ENCODE measurements around the gene POLR3K.

Gene POLR3K

DNA sequence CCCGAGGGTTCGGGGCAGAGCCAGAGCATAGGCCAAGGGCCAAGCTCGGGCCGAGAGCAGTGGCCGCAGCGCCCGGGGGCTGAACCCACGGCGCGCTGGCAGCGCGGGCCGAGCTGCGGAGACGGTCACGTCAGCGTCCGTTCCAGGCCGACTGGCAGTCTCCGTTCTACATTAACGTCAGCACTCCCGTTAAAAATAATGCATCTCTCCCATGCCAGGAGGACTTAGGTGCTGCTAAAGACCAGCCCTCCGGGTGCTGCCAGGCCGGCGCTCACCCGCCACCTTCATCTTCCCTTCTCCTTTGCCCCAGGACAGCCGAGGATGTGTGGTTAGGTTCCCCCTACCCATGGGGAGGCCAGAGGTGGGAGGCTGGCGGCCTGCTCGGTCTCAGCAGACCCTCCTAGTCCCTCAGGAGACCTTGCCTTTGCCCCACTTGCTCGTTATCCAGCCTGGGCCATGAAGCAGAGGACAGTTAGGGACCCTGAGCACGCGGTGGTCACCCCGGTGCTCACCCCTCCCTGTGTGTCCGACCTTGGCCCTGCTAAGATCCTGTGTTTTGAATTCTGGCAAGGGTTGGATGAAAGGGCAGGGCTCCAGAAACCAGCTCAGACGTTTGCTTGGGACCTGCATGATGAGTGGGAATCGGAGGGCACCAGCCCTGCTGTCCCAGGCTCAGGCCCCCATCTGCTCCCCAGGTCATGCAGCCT, 25.2 kb upstream of the POLR3K start:
- no peak for DNase-seq

GRCh38 chr16:77807-78443, 24.5 kb upstream of the POLR3K start, which contains the start of gene MPG:
Gene MPG (plus strand): TSS chr16:78225. CDS start chr16:78310, 85 bp downstream.
- peak; percentile 10 for DNase-seq

DNA sequence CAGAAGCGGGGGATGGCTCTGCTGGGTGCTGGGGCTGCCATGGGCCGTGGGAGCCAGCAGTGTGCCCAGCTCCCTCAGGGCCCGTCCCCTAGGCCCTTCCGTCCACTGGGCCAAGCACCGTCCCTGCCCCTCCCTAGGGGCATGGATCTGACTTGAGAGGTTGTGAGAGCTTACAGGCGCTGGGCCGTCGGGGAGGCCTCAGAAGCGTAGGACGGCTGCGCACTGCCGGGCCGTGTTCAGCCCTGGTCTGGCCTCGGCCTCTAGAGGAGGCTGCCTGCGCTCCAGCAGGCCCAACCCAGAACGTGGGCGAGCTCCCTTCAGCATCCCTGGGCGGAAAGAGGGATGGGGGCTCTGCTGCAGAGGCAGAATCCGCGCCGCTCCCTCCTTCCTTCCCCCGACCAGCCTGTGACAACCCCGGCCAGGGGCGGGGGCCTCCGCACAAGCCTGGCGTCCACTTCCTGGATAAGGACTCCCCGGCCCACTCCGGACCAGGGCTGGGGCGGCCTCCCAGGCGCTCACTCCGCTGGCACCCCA, 23.9 kb upstream of the POLR3K start:
- no peak for DNase-seq

- DNase-seq = no peak
Measured at GRCh38 chr16:76535-77272, 23.3 kb upstream of the POLR3K start.

- no peak for DNase-seq
Measured at GRCh38 chr16:75580-76501, 22.4 kb upstream of the POLR3K start.

- no peak for DNase-seq
Measured at GRCh38 chr16:74747-75334, 21.4 kb upstream of the POLR3K start.

- DNase-seq = no peak
Measured at GRCh38 chr16:74051-74746, 20.8 kb upstream of the POLR3K start.

DNA sequence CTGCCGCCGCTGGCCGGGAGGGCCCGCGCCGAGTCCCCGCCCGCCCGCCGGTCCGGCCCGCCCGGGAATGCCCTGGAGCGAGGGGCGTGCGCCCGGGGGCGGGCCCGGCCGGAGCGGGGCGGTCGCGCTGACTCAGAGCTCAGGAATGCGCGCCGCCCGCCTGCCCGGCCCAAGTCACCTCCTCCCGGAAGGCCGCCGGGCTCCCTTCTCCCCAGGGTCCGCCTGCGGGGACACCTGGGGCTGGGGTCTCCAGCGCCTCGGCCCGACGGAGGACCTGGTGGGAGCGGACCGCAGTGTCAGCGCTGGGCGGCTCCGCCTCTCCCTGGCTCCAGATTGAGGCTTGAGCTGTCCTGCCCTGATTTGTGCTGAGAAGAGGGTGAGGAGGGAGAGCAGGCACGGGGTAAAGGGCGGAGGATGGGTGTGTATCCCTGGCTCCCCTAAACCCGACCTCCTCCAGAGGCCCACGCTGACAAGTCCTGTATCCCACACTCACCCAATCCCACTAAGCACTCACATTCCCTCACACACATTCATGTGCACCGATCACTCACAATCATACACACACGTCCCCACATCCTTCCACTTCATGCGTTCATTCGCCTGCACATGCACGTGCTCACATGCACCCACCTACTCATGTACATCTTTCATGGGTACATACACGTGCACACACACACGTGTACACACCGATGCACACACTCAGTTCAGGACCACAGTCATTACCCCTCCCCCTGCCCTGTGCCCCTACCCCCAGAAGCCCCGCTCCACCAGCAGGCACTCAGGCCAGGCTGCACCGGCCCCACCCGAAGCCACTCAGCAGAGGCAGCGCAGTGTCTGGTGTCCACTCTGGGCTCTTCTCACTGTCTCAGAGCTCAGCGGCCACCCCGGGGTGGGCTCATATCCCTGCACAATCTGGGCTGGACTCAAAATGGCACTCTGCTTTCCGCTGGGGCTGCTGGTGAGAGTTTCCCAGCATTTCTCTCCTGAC, 19.4 kb upstream of the POLR3K start, which contains the start of gene RHBDF1:
Gene RHBDF1, minus strand, starts transcription at position 71 of the 988 bp plus-strand sequence. CDS start 7,616 bp downstream, outside the sequence.
- no peak for DNase-seq

GRCh38 chr16:71540-72401, 18.4 kb upstream of the POLR3K start:
- DNase-seq = peak; percentile 25

DNA sequence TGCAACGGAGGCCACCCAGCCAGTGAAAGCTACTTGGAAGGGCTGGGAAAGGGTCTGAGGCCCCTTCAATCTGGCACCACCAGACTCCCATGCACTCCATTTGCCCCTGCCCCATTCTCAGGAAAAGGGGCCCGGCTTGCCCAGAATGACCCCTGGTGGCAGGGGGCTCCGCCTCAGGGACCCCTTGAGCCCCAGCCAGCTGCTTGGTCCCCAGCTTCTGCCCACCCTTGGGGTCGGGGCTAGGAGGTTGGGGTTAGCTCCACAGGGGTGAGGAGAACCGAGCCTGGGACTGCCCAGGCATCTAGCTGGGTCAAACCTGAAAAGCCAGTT, 17.8 kb upstream of the POLR3K start:
- no peak for DNase-seq

GRCh38 chr16:69181-69580, 15.8 kb upstream of the POLR3K start:
- no peak for DNase-seq

DNA sequence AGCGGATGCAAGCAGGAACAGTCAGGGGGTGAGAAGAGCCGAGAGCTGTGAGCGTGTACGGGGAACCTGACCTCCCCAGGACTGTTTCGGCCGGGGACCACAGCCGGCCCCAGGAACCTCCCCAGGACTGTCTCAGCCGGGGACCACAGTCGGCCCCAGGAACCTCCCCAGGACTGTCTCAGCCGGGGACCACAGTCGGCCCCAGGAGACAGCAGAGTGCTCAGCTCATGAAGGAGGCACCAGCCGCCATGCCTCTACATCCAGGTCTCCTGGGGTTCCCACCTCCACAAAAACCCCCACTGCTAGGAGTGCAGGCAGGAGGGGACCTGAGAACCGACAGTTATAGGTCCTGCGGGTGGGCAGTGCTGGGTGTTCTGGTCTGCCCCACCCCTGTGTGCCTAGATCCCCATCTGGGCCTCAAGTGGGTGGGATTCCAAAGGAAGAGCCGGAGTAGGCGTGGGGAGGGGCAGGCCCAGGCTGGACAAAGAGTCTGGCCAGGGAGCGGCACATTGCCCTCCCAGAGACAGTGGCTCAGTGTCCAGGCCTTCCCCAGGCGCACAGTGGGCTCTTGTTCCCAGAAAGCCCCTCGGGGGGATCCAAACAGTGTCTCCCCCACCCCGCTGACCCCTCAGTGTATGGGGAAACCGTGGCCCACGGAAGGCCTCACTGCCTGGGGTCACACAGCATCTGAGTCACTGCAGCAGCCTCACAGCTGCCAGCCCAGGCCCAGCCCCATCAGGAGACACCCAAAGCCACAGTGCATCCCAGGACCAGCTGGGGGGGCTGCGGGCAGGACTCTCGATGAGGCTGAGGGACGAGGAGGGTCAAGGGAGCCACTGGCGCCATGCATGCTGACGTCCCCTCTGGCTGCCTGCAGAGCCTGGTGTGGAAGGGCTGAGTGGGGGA, 14.7 kb upstream of the POLR3K start:
- no peak for DNase-seq

- DNase-seq = no peak
Measured at GRCh38 chr16:67183-67791, 13.9 kb upstream of the POLR3K start.

DNA sequence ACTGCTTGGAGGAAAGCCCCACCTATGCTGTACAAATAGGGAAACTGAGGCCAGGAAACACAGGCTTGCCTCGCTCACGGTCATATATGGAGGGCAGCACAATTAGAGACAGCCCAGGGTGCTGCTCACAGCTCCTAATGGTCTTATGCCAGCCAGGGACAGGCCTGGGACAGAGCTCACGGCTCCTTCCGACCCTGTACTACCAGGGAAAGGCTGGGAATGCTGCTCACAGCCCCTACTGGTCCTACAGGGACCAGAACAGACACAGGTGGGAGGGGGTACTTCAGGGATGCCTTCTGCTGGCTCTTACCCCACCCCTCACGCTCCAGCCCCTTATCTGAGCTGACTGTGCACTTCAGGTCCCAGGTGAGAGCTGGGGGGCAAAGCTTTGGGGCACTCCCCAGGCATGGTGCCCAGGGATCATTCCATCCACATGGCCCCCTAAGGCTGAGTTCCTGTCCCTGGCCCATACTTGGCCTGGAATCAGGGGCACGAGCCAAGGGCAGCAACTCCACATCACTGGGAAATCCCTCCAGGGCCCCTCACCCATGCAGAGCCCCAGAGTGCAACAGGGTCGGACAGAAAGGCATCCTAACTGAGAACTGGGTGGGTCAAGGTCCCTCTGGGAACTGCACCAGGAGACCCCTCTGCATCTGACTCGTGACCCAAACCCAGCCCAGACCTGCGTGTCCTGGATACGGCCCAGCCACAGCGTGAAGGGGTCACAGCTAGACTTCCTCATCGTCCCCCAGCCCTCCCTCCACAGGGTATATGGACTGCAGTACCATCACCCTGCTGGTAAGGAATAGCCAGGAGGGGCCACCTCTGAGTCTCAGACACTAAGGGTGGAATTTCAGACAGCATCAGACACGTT, 13.1 kb upstream of the POLR3K start:
- no peak for DNase-seq

GRCh38 chr16:65745-66144, 12.3 kb upstream of the POLR3K start:
- DNase-seq = no peak

GRCh38 chr16:64914-65255, 11.5 kb upstream of the POLR3K start:
- no peak for DNase-seq

Data from NCI-H526 treated with DMSO at 0.1 percent for 48 hours (cell line).